ENCODE data around the gene CLEC2L.

GRCh38 chr7:139544645-139545044 is 21.2 kb downstream of the CLEC2L start:
- no peak for TF ChIP-seq TAF1 (conservative IDR thresholded peaks at IDR 0.05)
- no peak for TF ChIP-seq CTCF (IDR thresholded peaks at IDR 0.05; ENCODE audit: low read depth, low read length, missing input control)
- TF ChIP-seq JUND (IDR thresholded peaks at IDR 0.05), result no peak

Data from liver (tissue), 3 donors.